ENCODE measurements around the gene CHST8.

GRCh38 chr19:33788676-33789075 lies 166.9 kb downstream of the CHST8 start:
- no peak for TF ChIP-seq CTCF (conservative IDR thresholded peaks at IDR 0.05)
- no peak for TF ChIP-seq EZH2 (IDR thresholded peaks at IDR 0.05; ENCODE audit: low read depth)
